K562 (cell line): ENCODE results near the gene DYRK1B. TPM values are rescaled to one million over a fixed set of nuclear protein-coding genes. Genes with fewer than 3 reads are reported as not detected.

Source experiments
- ATAC-seq: fragments of 200-7000 bp; cut with Tn5 transposase; 3 replicates; pipeline ENCODE4 v1.9.1; 2020; ENCODE audit warnings: moderate library complexity
- BruUV-seq: library from RNA; stranded (reverse); fragments of 400-500 nt; replicated peaks from 2 replicates; lab custom pipeline; 2021; lab: Mats Ljungman, UMichigan
- CTCF ChIA-PET: fragments of 300-600 bp; formaldehyde crosslinking; extraction: SDS; loops from one replicate; lab custom pipeline; 2021; ENCODE audit warnings: low intra/inter-chr PET ratio; lab: Yijun Ruan, JAX
- POLR2A ChIA-PET: fragments of 300-600, 350-650 bp; sonication (Branson Sonifier 250); formaldehyde crosslinking; extraction: SDS; loops from one replicate; lab custom pipeline; 2021; ENCODE audit warnings: antibody characterized with exemption, inconsistent platforms; lab: Yijun Ruan, JAX
- DNase-seq, 4 experiments: peaks; one replicate each; pipeline versions ENCODE4 v3.0.0 to v3.0.0-alpha.2; 2011 to 2018; ENCODE audit warnings: low spot score in 3 of 4, mixed read lengths in 3 of 4; ENCODE audit errors: extremely low read depth in 1 of 4
- FAIRE-seq: peaks from 2 replicates; lab custom pipeline; 2011; peaks lifted over from hg19 to GRCh38; lab: Jason Lieb, UNC
- H2AFZ ChIP-seq: 2 replicates; pipeline ENCODE4 v1.6.0; 2011; ENCODE audit warnings: low read depth, low read length, control low read depth, inconsistent platforms
- H3K27ac ChIP-seq: fragments of 200-600 bp; 3 replicates; pipeline ENCODE4 v1.8.0; 2011; ENCODE audit warnings: low read depth, mild to moderate bottlenecking, control low read depth, inconsistent platforms, low read length, moderate library complexity, mixed read lengths; ENCODE audit errors: extremely low read depth
- H3K27me3 ChIP-seq, 2 experiments: fragments of 300-600 bp in 1 of 2; 2 replicates in 1 of 2; 3 replicates in 1 of 2; pipeline versions ENCODE4 v1.6.0 to v1.8.0; 2011; ENCODE audit warnings: inconsistent platforms in 2 of 2, low read length in 2 of 2, mild to moderate bottlenecking in 1 of 2, mixed read lengths in 1 of 2, moderate library complexity in 1 of 2; ENCODE audit not compliant: control insufficient read depth in 2 of 2, insufficient read depth in 2 of 2
- H3K36me3 ChIP-seq: fragments of 300-600 bp; 3 replicates; pipeline ENCODE4 v1.8.0; 2011; ENCODE audit warnings: mild to moderate bottlenecking, low read length, inconsistent platforms; ENCODE audit not compliant: control insufficient read depth, insufficient read depth
- H3K4me1 ChIP-seq, 2 experiments: fragments of 200-600 bp in 1 of 2; replicated peaks in 1 of 2; 2 replicates in 1 of 2; 3 replicates in 1 of 2; pipeline versions ENCODE4 v1.5.1 to v1.8.0; 2011; ENCODE audit warnings: inconsistent platforms in 2 of 2, low read length in 2 of 2, mild to moderate bottlenecking in 1 of 2, mixed read lengths in 1 of 2, moderate library complexity in 1 of 2; ENCODE audit not compliant: control insufficient read depth in 2 of 2, insufficient read depth in 2 of 2
- H3K4me2 ChIP-seq: 2 replicates; pipeline ENCODE4 v1.6.1; 2011; ENCODE audit warnings: low read length, control low read depth, inconsistent platforms, mixed read lengths; ENCODE audit not compliant: insufficient read depth
- H3K4me3 ChIP-seq: fragments of 200-600 bp; sonication (generic), shearing (Covaris generic); 2 replicates; pipeline ENCODE4 v1.5.1; 2016; ENCODE audit warnings: control low read depth, inconsistent platforms
- H3K79me2 ChIP-seq: fragments of 200-600 bp; 3 replicates; pipeline ENCODE4 v1.8.0; 2011; ENCODE audit warnings: low read length, inconsistent platforms; ENCODE audit not compliant: control insufficient read depth, insufficient read depth
- H3K9ac ChIP-seq, 2 experiments: 2 replicates each; pipeline versions ENCODE4 v1.6.0 to v1.6.1; 2011; ENCODE audit warnings: low read depth in 2 of 2, low read length in 2 of 2, control low read depth in 1 of 2, inconsistent platforms in 1 of 2, mild to moderate bottlenecking in 1 of 2, mixed read lengths in 1 of 2; ENCODE audit not compliant: insufficient read depth in 1 of 2
- H3K9me1 ChIP-seq: one replicate; pipeline ENCODE4 v1.6.0; 2011; ENCODE audit warnings: inconsistent platforms, mild to moderate bottlenecking, low read length, moderate library complexity; ENCODE audit not compliant: control insufficient read depth, insufficient read depth
- H3K9me3 ChIP-seq: replicated peaks from 2 replicates; pipeline ENCODE4 v1.5.1; 2011; ENCODE audit warnings: low read depth, low read length, inconsistent platforms; ENCODE audit not compliant: control insufficient read depth, insufficient read depth
- H4K20me1 ChIP-seq: replicated peaks from 2 replicates; pipeline ENCODE4 v1.6.1; 2011; ENCODE audit warnings: low read length, inconsistent platforms, mixed read lengths; ENCODE audit not compliant: control insufficient read depth, insufficient read depth
- ATF4 ChIP-seq: fragments of 450-650 bp; formaldehyde crosslinking; IDR thresholded peaks from 2 replicates; pipeline ENCODE4 v1.4.0; 2022; ENCODE audit warnings: mild to moderate bottlenecking, moderate library complexity
- CREB3L1 ChIP-seq: fragments of 450-650 bp; IDR thresholded peaks from 2 replicates; pipeline ENCODE4 v1.6.1; 2014; ENCODE audit warnings: low read depth, mild to moderate bottlenecking, moderate library complexity, borderline replicate concordance
- MCM2 ChIP-seq: fragments of 450-650 bp; IDR thresholded peaks from 2 replicates; pipeline ENCODE4 v1.6.1; 2017; ENCODE audit warnings: low read depth, mild to moderate bottlenecking
- RBM14 ChIP-seq: fragments of 200-400 bp; formaldehyde crosslinking; IDR thresholded peaks from 2 replicates; pipeline ENCODE4 v1.6.1; 2018; ENCODE audit warnings: low read depth, mild to moderate bottlenecking, low read length, moderate library complexity, borderline replicate concordance; ENCODE audit not compliant: insufficient read depth
- TEAD1 ChIP-seq, 2 experiments: fragments of 450-650 bp in 1 of 2; sonication (generic) in 1 of 2; formaldehyde crosslinking; IDR thresholded peaks; 2 replicates each; pipeline versions ENCODE4 v1.4.0 to v1.8.0; 2020 to 2022; ENCODE audit warnings: mild to moderate bottlenecking in 2 of 2, missing genetic modification reagents in 1 of 2
- VEZF1 ChIP-seq: fragments of 200-800 bp; sonication (Bioruptor generic); IDR thresholded peaks from 2 replicates; pipeline ENCODE4 v1.6.1; 2017; ENCODE audit warnings: missing genetic modification characterization, missing compliant biosample characterization
- ZNF316 ChIP-seq: fragments of 450-650 bp; IDR thresholded peaks from 2 replicates; pipeline ENCODE4 v1.6.1; 2016
- WGBS: fragments of 100-300 bp; shearing (Covaris generic); methylation state at CpG from one replicate; pipeline ENCODE4 v1.1.6; 2016; ENCODE audit warnings: low coverage, mixed read lengths; ENCODE audit not compliant: insufficient coverage; ENCODE audit errors: missing lambda C conversion rate; 5-methylcytosine and 5-hydroxymethylcytosine counted together
- in situ Hi-C: fragments of 300-500 bp; cut with MboI; formaldehyde crosslinking; loops from 4 replicates; pipeline ENCODE4 v1.15.0; 2018; ENCODE audit warnings: inconsistent platforms, mixed read lengths
- intact Hi-C: fragments of 100-400 bp; cut with micrococcal nuclease; formaldehyde crosslinking; loops from 2 replicates; pipeline ENCODE4 v1.14.2; 2022
- polyA plus RNA-seq, 8 experiments: library from polyadenylated mRNA; depleted of rRNA in 4 of 8; stranded (reverse) in 5 of 8; unstranded in 3 of 8; fragments of >200 nt; fragmentation: Nextera tagmentation in 2 of 8; fragmentation: Illumina TruSeq in 1 of 8; extraction: Ambion mirVana in 2 of 8; extraction: Trizol in 1 of 8; gene quantifications; 2 replicates each; pipeline versions ENCODE4 v1.2.1 to v1.2.3, GENCODE V29; 2011 to 2014; ENCODE audit warnings: inconsistent platforms in 1 of 8, missing spikeins in 1 of 8
- total RNA-seq, 7 experiments: library from RNA; depleted of rRNA in 6 of 7; stranded (reverse); fragments of >200 nt in 6 of 7; fragmentation: Illumina TruSeq in 2 of 7; extraction: Trizol in 2 of 7; gene quantifications; 2 replicates each; pipeline versions ENCODE4 v1.2.1 to v1.2.3, GENCODE V29; 2011 to 2021; ENCODE audit warnings: low replicate concordance in 1 of 7
- TF ChIP-seq, protein P1 (sequence below), 2 experiments: fragments of 450-650 bp; conservative IDR thresholded peaks; 2 replicates each; pipeline ENCODE4 v1.6.1; 2017; ENCODE audit warnings: mild to moderate bottlenecking in 2 of 2, moderate library complexity in 2 of 2

DYRK1B gene
- total and polyA plus RNA-seq, 9 of the 15 experiments (the other 6 are each of a cell fraction or from before 2014, with no cell fraction given), result 0.91 to 5.2 (median 1.5) TPM; not detected in 2

GRCh38 chr19:39816287-39817048 lies 17.5 kb downstream of the DYRK1B start:
- FAIRE-seq (no peak), ATAC-seq (no peak)
- 33% methylated on average over 5 of the region's 5 CpGs for WGBS
- Histone ChIP-seq H3K4me3 (no peak overlapping the region), H3K4me1 (no peaks in the 10 kb centered on the region), H3K79me2 (no peaks in the 10 kb centered on the region), H3K9ac (no peak overlapping the region), H3K27me3 (peaks cover 2 to 12% of the 10 kb centered on the region in 2 experiments; a peak in 2 of 5 replicates)
- CTCF ChIA-PET, result no interaction called here
- TF ChIP-seq MCM2 (no peak), VEZF1 (no peak), RBM14 (no peak), ATF4 (CRISPR knock-in tag) (no peak), CREB3L1 (no peak), TEAD1 (CRISPR knock-in tag; IDR thresholded peaks at IDR 0.05) (no peak), ZNF316 (no peak)
- TF ChIP-seq, protein P1, sequence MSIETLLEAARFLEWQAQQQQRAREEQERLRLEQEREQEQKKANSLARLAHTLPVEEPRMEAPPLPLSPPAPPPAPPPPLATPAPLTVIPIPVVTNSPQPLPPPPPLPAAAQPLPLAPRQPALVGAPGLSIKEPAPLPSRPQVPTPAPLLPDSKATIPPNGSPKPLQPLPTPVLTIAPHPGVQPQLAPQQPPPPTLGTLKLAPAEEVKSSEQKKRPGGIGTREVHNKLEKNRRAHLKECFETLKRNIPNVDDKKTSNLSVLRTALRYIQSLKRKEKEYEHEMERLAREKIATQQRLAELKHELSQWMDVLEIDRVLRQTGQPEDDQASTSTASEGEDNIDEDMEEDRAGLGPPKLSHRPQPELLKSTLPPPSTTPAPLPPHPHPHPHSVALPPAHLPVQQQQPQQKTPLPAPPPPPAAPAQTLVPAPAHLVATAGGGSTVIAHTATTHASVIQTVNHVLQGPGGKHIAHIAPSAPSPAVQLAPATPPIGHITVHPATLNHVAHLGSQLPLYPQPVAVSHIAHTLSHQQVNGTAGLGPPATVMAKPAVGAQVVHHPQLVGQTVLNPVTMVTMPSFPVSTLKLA (conservative IDR thresholded peaks at IDR 0.05), result no peak
- TF ChIP-seq, all 486 proteins: peak for 0
- in situ Hi-C loops, result no loop called here
- DNase-seq, result no peak
- intact Hi-C loops, result no loop called here
- no peak overlapping the region for H3K27ac ChIP-seq
- POLR2A ChIA-PET, result no interaction called here
- H3K9me3 ChIP-seq, result no peaks in the 10 kb centered on the region
- no TSS peak for BruUV-seq
- H3K4me2 ChIP-seq, result no peak overlapping the region
- H2AFZ ChIP-seq, result no peak overlapping the region
- no peaks in the 10 kb centered on the region for H3K9me1 ChIP-seq
- H3K36me3 ChIP-seq, result no peaks in the 10 kb centered on the region
- H4K20me1 ChIP-seq, result no peaks in the 10 kb centered on the region; the same call in 1 of the 2 replicates
